Right kidney (tissue), 1 donor: ENCODE measurements around the gene TBCC.

ENCODE experiments used
- DNase-seq: peaks from one replicate; pipeline ENCODE4 v3.0.0-alpha.2; 2016

The TBCC gene

DNA sequence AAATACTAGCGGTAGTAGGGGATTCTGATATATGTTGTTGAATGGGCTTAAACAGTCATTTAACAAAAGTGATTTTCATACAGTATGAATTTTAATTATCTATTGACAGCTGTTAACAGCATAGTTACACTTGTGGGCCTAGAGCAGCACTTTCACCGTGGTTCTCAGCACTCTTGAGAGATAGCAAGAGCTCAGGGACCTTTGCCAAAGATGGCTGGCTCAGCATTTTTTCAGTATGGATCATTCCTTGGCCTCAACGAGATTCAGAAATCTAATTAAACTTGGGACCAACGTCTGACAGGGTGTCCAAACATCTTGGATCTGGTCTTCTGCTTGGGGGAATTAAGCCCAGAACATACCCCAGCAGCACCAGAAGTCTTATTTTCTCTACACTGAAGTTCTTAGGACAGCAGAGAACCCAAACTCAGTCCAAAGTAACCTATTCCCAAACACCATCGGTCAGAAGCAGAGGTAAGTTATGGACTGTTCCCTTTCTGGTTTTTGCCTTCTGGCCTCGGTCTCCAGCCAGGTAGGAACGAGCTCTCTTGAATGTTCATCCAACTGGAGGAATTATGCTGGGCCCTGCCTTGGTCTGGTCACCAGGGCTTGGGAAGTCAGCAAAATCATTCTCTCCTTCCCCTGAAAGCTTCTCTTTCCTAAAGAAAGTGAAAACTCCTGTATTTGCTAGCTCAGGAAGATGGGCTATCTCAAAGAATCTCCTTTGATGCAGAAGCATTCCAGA, 49.2 kb downstream of the TBCC start:
- no peak for DNase-seq

DNA sequence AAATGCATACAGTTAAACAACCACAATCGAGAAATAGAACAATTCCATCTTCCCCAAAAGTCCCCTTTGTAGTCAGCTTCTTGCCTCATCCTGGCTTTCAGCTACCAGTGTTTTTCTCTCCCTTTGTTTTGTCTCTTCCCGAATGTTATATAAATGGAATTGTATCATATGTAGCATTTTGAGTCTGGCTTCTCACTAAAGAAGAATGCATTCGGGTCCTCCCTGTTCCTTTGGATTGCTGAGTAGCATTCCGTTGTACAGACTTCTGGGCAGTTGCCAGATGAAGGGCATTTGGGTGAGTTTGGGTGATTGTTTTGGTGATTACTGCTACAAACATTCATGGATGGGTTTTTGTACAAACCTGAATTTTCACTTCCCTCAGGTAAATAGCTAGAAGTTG, 51.3 kb downstream of the TBCC start:
- no peak for DNase-seq
